ENCODE results near the gene DENND1A. TPM values are rescaled to one million over a fixed set of nuclear protein-coding genes. Genes with fewer than 3 reads are reported as not detected.

The DENND1A gene
- total RNA-seq, 1 donor from 2014 or later: 13.9 TPM

- Mint-ChIP-seq H3K9me3 (ENCODE audit: unreplicated experiment) (no peaks in the 10 kb centered on the region), H3K27me3 (ENCODE audit: unreplicated experiment) (peaks cover 3% of the 10 kb centered on the region), H3K4me1 (ENCODE audit: low read depth, unreplicated experiment) (no peaks in the 10 kb centered on the region), H3K27ac (ENCODE audit: unreplicated experiment) (no peak overlapping the region), H3K36me3 (ENCODE audit: unreplicated experiment) (no peaks in the 10 kb centered on the region), H3K4me3 (ENCODE audit: unreplicated experiment) (no peak overlapping the region)
- TF ChIP-seq, protein P1, sequence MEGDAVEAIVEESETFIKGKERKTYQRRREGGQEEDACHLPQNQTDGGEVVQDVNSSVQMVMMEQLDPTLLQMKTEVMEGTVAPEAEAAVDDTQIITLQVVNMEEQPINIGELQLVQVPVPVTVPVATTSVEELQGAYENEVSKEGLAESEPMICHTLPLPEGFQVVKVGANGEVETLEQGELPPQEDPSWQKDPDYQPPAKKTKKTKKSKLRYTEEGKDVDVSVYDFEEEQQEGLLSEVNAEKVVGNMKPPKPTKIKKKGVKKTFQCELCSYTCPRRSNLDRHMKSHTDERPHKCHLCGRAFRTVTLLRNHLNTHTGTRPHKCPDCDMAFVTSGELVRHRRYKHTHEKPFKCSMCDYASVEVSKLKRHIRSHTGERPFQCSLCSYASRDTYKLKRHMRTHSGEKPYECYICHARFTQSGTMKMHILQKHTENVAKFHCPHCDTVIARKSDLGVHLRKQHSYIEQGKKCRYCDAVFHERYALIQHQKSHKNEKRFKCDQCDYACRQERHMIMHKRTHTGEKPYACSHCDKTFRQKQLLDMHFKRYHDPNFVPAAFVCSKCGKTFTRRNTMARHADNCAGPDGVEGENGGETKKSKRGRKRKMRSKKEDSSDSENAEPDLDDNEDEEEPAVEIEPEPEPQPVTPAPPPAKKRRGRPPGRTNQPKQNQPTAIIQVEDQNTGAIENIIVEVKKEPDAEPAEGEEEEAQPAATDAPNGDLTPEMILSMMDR (IDR thresholded peaks at IDR 0.05; ENCODE audit: partially characterized antibody, unreplicated experiment): no peak
- no peak for DNase-seq
These were observed 388.5 kb downstream of the DENND1A start for GRCh38 chr9:123541411-123541810.

GRCh38 chr9:123540457-123540856 lies 389.5 kb downstream of the DENND1A start:
- Mint-ChIP-seq H3K27ac (ENCODE audit: unreplicated experiment) (no peak overlapping the region), H3K4me3 (ENCODE audit: unreplicated experiment) (no peak overlapping the region), H3K9me3 (ENCODE audit: unreplicated experiment) (no peaks in the 10 kb centered on the region), H3K27me3 (ENCODE audit: unreplicated experiment) (peaks cover under 1% of the 10 kb centered on the region), H3K36me3 (ENCODE audit: unreplicated experiment) (no peaks in the 10 kb centered on the region), H3K4me1 (ENCODE audit: low read depth, unreplicated experiment) (no peaks in the 10 kb centered on the region)
- TF ChIP-seq, protein P1 (IDR thresholded peaks at IDR 0.05; ENCODE audit: partially characterized antibody, unreplicated experiment): no peak
- no peak for DNase-seq

DNA sequence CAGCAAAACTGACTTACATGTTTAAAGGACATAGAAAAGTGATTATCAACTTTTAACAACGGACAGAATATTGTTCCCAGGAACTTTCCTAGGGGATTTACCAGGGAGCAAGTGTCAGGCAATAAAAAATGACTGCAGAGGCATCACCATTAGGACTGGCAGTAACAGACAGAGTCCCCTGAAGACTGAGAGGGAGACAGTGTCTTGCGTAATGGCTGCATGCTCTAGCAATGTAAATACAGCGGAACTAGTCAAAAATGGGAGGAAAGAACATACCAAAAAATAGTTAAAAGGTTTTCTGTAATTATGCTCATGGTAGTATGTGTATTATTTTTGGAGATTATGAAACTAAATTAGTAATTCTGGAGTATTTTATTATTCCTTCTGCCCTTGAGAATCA lies 392.1 kb downstream of the DENND1A start:
- Mint-ChIP-seq H3K4me1 (ENCODE audit: low read depth, unreplicated experiment) (no peaks in the 10 kb centered on the region), H3K27ac (ENCODE audit: unreplicated experiment) (no peak overlapping the region), H3K36me3 (ENCODE audit: unreplicated experiment) (no peaks in the 10 kb centered on the region), H3K27me3 (ENCODE audit: unreplicated experiment) (no peaks in the 10 kb centered on the region), H3K4me3 (ENCODE audit: unreplicated experiment) (no peak overlapping the region), H3K9me3 (ENCODE audit: unreplicated experiment) (no peaks in the 10 kb centered on the region)
- DNase-seq: no peak
- TF ChIP-seq, protein P1 (IDR thresholded peaks at IDR 0.05; ENCODE audit: partially characterized antibody, unreplicated experiment): no peak

DNA sequence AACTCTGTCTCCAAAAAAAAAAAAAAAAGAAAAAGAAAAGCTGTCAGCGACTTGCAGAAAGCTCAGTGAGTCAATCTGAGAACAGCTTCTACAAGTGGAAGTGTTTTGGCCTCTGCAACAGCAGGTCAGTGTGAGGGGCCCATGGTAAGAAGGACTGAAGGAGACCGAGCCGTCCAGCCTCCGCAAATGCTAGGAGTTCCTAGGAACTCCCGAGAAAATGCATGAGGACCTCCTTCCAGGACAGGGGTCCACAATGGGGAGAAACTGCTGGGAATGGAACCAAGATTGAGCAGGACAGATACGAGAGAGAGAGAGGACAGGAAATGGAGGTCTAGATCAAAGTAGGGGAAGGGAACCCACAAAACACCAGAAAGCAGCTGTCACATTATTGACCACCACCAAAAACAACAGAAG lies 393.5 kb downstream of the DENND1A start:
- no peak for DNase-seq
- H3K27me3 Mint-ChIP-seq (ENCODE audit: unreplicated experiment): no peaks in the 10 kb centered on the region
- no peak overlapping the region for H3K4me3 Mint-ChIP-seq (ENCODE audit: unreplicated experiment)
- H3K36me3 Mint-ChIP-seq (ENCODE audit: unreplicated experiment): no peaks in the 10 kb centered on the region
- no peaks in the 10 kb centered on the region for H3K4me1 Mint-ChIP-seq (ENCODE audit: low read depth, unreplicated experiment)
- no peak overlapping the region for H3K27ac Mint-ChIP-seq (ENCODE audit: unreplicated experiment)
- TF ChIP-seq, protein P1 (IDR thresholded peaks at IDR 0.05; ENCODE audit: partially characterized antibody, unreplicated experiment): no peak
- H3K9me3 Mint-ChIP-seq (ENCODE audit: unreplicated experiment): no peaks in the 10 kb centered on the region

DNA sequence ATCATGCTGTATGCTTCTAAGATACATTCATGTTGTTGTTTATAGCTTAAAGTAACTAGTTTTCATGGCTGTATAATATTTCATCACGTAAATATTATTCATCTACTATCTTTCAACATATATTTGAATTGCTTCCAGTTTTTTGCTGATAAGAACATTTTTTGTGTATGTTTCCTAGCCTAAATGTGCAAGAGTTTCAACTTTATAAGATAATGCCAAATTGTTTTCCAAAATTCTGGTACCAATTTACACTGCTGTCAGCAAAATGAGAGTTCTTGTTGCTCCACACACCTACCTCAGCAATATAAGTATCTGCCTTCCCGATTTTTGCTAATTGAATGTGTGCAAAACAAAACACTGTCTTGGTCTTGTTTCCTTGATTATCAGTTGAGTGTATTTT lies 395.6 kb downstream of the DENND1A start:
- DNase-seq: no peak
- no peak overlapping the region for H3K27ac Mint-ChIP-seq (ENCODE audit: unreplicated experiment)
- peaks cover 6% of the 10 kb centered on the region for H3K36me3 Mint-ChIP-seq (ENCODE audit: unreplicated experiment)
- no peaks in the 10 kb centered on the region for H3K9me3 Mint-ChIP-seq (ENCODE audit: unreplicated experiment)
- no peak overlapping the region for H3K4me3 Mint-ChIP-seq (ENCODE audit: unreplicated experiment)
- H3K27me3 Mint-ChIP-seq (ENCODE audit: unreplicated experiment): no peaks in the 10 kb centered on the region
- no peaks in the 10 kb centered on the region for H3K4me1 Mint-ChIP-seq (ENCODE audit: low read depth, unreplicated experiment)
- TF ChIP-seq, protein P1 (IDR thresholded peaks at IDR 0.05; ENCODE audit: partially characterized antibody, unreplicated experiment): no peak

All from glutamatergic neuron (in vitro differentiated cells).